Lung microvascular endothelial cell (primary cell): Measurements from ENCODE around the gene PYCR2. TPM values are rescaled to one million over a fixed set of nuclear protein-coding genes. Genes with fewer than 3 reads are reported as not detected.

Source experiments
- DNase-seq, 2 donors: peaks; one replicate each; pipeline versions ENCODE4 v3.0.0 to v3.0.0-alpha.2; 2010; ENCODE audit warnings: low read depth in 2 of 2
- total RNA-seq: library from RNA; depleted of rRNA; stranded (reverse); fragments of >200 nt; gene quantifications from 2 replicates; pipeline ENCODE4 v1.2.1, GENCODE V29; 2014

PYCR2 gene
- total RNA-seq, 1 donor from 2014 or later = 31.5 TPM

GRCh38 chr1:225879521-225880221 is 44.4 kb downstream of the PYCR2 start:
- no peak for DNase-seq

GRCh38 chr1:225878282-225878681 is 45.8 kb downstream of the PYCR2 start:
- DNase-seq = no peak

- DNase-seq = peak in 1 of 2 donors; percentile 66
Measured at GRCh38 chr1:225877580-225877979, 46.5 kb downstream of the PYCR2 start.

- no peak for DNase-seq
Measured at GRCh38 chr1:225876900-225877510, 47.0 kb downstream of the PYCR2 start.

GRCh38 chr1:225875044-225875815 is 48.8 kb downstream of the PYCR2 start:
- DNase-seq = no peak

GRCh38 chr1:225874431-225874830 is 49.6 kb downstream of the PYCR2 start:
- DNase-seq = no peak

GRCh38 chr1:225873281-225873850 is 50.7 kb downstream of the PYCR2 start:
- no peak for DNase-seq

GRCh38 chr1:225872075-225872430 is 52.0 kb downstream of the PYCR2 start:
- DNase-seq = no peak

- DNase-seq = peak in 1 of 2 donors; percentile 54
Measured at GRCh38 chr1:225871359-225872074, 52.5 kb downstream of the PYCR2 start.

GRCh38 chr1:225870911-225871310 is 53.1 kb downstream of the PYCR2 start:
- DNase-seq = peak in 1 of 2 donors; percentile 36

Other genes with a start within 250 kb of the PYCR2 start
- gene SRP9, start 146.4 kb downstream of the PYCR2 start, total RNA-seq = 136 and 170 TPM in 2 replicates
- 27.2 and 50.4 TPM in 2 replicates for gene EPHX1, start 114.1 kb downstream of the PYCR2 start, total RNA-seq
- gene TMEM63A, start 41.9 kb downstream of the PYCR2 start, total RNA-seq = 4.1 and 4.4 TPM in 2 replicates
- not detected in 2 replicates for gene LEFTY1, start 35.1 kb downstream of the PYCR2 start, total RNA-seq
- gene LEFTY2, start 17.0 kb upstream of the PYCR2 start, total RNA-seq = not detected in 2 replicates
- 16.6 and 35.7 TPM in 2 replicates for gene SDE2, start 75.1 kb upstream of the PYCR2 start, total RNA-seq
- 200 and 336 TPM in 2 replicates for gene H3-3A, start 138.5 kb upstream of the PYCR2 start, total RNA-seq